Adipose tissue (tissue), 3 donors: ENCODE measurements around the gene FBXW2. TPM values are rescaled to one million over a fixed set of nuclear protein-coding genes. Genes with fewer than 3 reads are reported as not detected.
"Not testable (repeated sequence)": the region's sequence is repeated elsewhere in the genome, so short reads cannot be mapped to it uniquely, and the experiment has no call there.

Source experiments
- H3K27ac ChIP-seq: one replicate; pipeline ENCODE4 v1.5.1; 2013; ENCODE audit warnings: low read depth, low read length
- WGBS, 3 donors: extraction: QIAGEN DNeasy Blood & Tissue Kit; methylation state at CpG; one replicate each; pipeline ENCODE4 v1.1.7; 2013; 5-methylcytosine and 5-hydroxymethylcytosine counted together
- polyA plus RNA-seq, 3 donors: library from polyadenylated mRNA; stranded (reverse); fragments of 200-250 nt; gene quantifications; one replicate each; pipeline ENCODE4 v1.2.3, GENCODE V29; 2013
- donor health status: healthy with polysubstance abuse.
- donor health status: Bipolar disorder and iron deficiency.
- donor health status: healthy.

FBXW2 gene
- polyA plus RNA-seq, 3 donors: 9.2 to 31.6 (median 23.2) TPM

- no peak overlapping the region for H3K27ac ChIP-seq
- whole genome bisulfite sequencing, 3 donors: 5 to 9% (median 8%) methylated on average over 1 of the region's 1 CpG
Observed at GRCh38 chr9:120756531-120756930, 36.7 kb downstream of the FBXW2 start.

GRCh38 chr9:120755810-120756434 lies 37.3 kb downstream of the FBXW2 start:
- H3K27ac ChIP-seq: no peak overlapping the region
- WGBS, 3 donors: 14 to 19% (median 17%) methylated on average over 6 of the region's 6 CpGs

GRCh38 chr9:120755044-120755443 lies 38.2 kb downstream of the FBXW2 start:
- WGBS, 3 donors: 94 to 95% (median 95%) methylated on average over 2 of the region's 2 CpGs

GRCh38 chr9:120750421-120750820 lies 42.8 kb downstream of the FBXW2 start:
- 91 to 99% (median 94%) methylated on average over 5 of the region's 5 CpGs for WGBS, 3 donors
- H3K27ac ChIP-seq: no peak overlapping the region

More at GRCh38 chr9:120755044-120755443, 38.2 kb downstream of the FBXW2 start:
- H3K27ac ChIP-seq: no peak overlapping the region

- 85 to 97% (median 97%) methylated on average over 18 to 26 of the region's 26 CpGs for WGBS, 3 donors
- H3K27ac ChIP-seq: not testable (repeated sequence)
Observed at GRCh38 chr9:120746366-120746765, 46.9 kb downstream of the FBXW2 start.

GRCh38 chr9:120745278-120745677 lies 47.9 kb downstream of the FBXW2 start:
- WGBS, 3 donors: 95 to 96% (median 96%) methylated on average over 6 of the region's 6 CpGs
- no peak overlapping the region for H3K27ac ChIP-seq

- H3K27ac ChIP-seq: no peak overlapping the region
- 81 to 95% (median 86%) methylated on average over 6 of the region's 6 CpGs for WGBS, 3 donors
Observed at GRCh38 chr9:120742951-120743416, 50.2 kb downstream of the FBXW2 start.

GRCh38 chr9:120741701-120742100 lies 51.5 kb downstream of the FBXW2 start:
- no peak overlapping the region for H3K27ac ChIP-seq
- 91 to 95% (median 95%) methylated on average over 1 of the region's 1 CpG for WGBS, 3 donors

- 43 to 53% (median 51%) methylated on average over 1 of the region's 1 CpG for WGBS, 3 donors
- H3K27ac ChIP-seq: no peak overlapping the region
Observed at GRCh38 chr9:120741191-120741590, 52.0 kb downstream of the FBXW2 start.

GRCh38 chr9:120740132-120740531 lies 53.1 kb downstream of the FBXW2 start:
- H3K27ac ChIP-seq: no peak overlapping the region

- WGBS, 3 donors: 68 to 99% (median 70%) methylated on average over 5 of the region's 5 CpGs
- H3K27ac ChIP-seq: no peak overlapping the region
Observed at GRCh38 chr9:120737416-120738165, 55.6 kb downstream of the FBXW2 start.

GRCh38 chr9:120736881-120737280 lies 56.3 kb downstream of the FBXW2 start:
- no peak overlapping the region for H3K27ac ChIP-seq
- WGBS, 3 donors: 72 to 89% (median 80%) methylated on average over 2 of the region's 2 CpGs

GRCh38 chr9:120735415-120736126 lies 57.6 kb downstream of the FBXW2 start:
- 55 to 61% (median 58%) methylated on average over 3 of the region's 3 CpGs for WGBS, 3 donors

GRCh38 chr9:120734607-120735410 lies 58.4 kb downstream of the FBXW2 start:
- 11 to 32% (median 25%) methylated on average over 2 of the region's 2 CpGs for WGBS, 3 donors
- H3K27ac ChIP-seq: no peak overlapping the region

More at GRCh38 chr9:120735415-120736126, 57.6 kb downstream of the FBXW2 start:
- peak overlapping the region; percentile 60 for H3K27ac ChIP-seq

GRCh38 chr9:120733190-120733589 lies 60.0 kb downstream of the FBXW2 start:
- WGBS, 3 donors: 34 to 71% (median 67%) methylated on average over 5 of the region's 5 CpGs
- no peak overlapping the region for H3K27ac ChIP-seq

GRCh38 chr9:120730654-120731514 lies 62.3 kb downstream of the FBXW2 start:
- no peak overlapping the region for H3K27ac ChIP-seq
- WGBS, 3 donors: 71 to 84% (median 78%) methylated on average over 7 of the region's 7 CpGs

- WGBS, 3 donors: 33 to 64% (median 41%) methylated on average over 5 of the region's 5 CpGs
- H3K27ac ChIP-seq: no peak overlapping the region
Observed at GRCh38 chr9:120729791-120730241, 63.4 kb downstream of the FBXW2 start.
